ENCODE results near the gene FARP2.
"Not testable (repeated sequence)": the region's sequence is repeated elsewhere in the genome, so short reads cannot be mapped to it uniquely, and the experiment has no call there.

Gene FARP2

DNA sequence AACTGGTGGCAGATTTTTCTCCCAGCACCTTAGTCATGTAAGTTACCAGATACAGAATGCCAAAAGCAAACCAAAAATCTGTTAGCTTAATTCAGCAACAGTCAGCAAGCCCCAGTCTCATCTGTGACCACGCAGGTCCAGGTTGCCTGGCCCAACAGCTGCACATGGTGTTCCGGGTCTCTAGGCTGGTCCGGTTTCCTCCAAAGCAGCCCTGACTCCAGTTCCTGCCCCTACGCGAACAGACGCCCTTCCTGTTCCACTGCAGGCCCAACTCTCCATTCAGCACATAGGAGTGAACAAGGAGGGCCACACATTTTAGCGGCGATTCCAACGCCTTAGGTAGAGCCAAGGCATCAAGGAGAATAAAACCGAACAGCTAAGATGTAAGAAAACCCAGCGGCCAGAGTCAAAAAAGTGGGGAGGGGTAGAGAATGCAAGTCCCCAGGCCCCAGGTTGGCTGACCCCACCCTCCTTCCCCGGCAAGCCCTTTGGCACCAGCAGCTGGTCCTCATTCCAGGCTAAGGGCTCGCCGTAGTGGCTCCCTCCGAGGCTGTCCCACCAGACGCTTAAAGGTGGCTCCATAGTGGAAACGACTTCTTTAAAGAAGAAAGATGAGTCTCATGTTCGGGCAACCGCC lies 150.8 kb downstream of the FARP2 start:
- no peak for DNase-seq

DNA sequence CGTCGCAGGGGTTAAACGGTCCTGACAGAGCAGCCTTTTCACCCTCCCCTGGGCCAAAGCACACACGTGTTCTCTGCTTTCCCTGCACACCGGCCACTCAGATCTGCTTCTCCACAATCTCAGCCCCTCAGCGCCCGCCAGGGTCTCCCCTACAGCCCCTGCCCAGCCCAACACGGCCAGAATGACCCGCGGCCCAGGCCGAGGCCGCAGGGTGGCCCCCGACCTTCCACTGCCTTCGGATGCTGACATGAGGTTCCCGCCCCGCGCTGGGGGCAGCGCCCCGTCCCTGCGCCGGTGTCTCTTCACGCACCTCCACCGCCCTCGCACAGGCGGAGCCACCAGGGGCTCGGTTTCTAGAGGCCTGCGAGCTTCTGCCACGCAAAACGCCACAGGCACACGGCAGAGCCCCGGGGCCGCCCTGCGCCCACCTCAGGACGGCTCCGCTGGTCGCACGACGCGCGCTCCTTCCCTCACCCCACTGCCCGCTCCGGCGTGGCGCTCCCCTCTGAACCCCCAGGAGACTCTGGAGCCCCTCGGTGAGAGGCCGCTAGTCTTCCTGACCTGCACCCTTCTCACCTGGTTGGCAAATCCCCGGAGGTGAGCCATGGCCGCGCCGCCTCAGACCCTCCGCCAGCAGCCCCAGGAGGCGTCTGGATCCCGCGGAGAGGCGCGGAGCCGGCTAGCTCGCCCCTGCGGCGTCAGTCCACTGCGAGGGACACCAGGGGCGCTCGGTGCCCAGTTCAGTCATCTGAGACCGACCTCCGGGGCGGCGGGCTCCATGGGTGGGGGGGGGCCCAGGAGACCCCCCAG lies 151.6 kb downstream of the FARP2 start:
- DNase-seq: peak; percentile 79

DNA sequence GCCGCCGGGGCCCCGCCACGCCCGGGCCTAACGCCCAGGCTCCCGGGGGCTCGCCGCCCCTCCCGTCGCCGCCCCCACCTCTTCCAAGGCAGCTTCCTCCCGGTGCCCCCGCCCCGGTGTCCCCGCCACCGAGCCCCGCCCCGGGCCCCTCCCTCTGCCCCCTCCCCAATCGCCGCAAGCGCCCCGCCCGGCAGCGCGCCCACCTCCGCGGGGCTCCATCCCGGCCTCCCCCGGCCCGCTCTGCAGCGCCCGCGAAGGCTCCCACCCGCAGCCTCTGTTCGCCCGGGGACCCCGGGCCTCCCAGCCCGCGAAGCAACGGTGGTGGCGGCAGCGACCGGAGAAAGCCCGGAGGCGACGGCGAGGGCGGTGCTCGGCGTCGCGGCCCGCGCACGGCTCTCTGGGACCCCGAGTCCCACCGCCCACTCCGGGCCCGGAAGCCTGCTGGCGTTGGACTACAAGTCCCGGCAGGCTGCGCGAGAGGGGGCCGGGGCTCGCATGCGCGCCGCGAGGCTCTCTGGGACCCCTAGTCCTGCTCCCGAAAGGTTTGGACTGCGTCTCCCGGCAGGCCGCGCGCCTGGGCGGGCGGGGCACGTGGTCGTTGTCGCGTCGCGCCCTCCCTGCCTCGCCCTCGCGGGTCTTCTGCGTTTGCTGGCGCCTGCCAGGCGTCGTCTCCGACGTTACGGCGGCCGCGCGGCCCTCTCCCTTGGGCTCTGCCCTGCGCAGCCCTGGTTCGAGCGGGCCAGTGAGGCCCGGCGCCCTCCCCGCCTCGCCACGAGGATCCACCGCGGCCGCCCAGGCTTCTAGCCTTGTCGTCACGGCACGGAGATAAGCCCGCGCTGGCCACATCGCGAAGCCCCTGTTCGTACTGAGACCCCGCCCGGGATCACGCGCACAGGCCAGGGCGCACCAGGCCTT lies 152.4 kb downstream of the FARP2 start, which contains the start of gene STK25:
Gene STK25 (minus strand): TSS at position 345 of the 915 bp plus-strand sequence. CDS start 549 bp downstream, outside the sequence.
- peak; percentile 98 for DNase-seq

DNA sequence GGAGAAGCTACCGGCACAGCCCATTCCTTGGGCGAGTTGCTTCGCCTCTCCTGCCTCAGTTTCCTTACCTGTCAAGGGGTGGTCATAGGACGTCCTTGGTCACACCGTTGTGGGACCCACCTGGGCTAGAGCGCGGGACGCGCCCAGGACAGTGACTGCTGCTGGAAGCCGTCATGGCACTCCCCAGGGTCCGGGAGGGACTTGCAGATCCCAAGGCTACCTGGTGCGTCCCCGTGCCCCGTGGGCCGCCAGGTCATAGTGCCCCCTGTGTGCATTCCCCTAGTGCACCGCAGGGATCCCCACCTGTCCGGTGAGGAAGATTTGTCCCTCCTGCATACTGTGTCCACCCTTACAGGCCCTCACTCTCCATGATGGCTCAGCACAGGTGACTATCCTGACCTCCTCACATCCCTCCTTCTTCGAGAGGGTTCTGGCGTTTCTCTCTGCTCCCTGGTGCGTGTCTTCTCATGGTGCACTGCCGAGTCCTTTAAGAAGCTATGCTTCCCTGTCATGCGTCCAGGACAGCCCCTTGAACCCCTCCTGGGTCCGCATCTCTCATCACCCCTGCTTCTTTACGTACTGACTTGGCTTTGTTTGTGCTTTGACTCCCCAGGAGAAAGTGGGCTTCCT lies 153.2 kb downstream of the FARP2 start:
- DNase-seq: no peak

DNA sequence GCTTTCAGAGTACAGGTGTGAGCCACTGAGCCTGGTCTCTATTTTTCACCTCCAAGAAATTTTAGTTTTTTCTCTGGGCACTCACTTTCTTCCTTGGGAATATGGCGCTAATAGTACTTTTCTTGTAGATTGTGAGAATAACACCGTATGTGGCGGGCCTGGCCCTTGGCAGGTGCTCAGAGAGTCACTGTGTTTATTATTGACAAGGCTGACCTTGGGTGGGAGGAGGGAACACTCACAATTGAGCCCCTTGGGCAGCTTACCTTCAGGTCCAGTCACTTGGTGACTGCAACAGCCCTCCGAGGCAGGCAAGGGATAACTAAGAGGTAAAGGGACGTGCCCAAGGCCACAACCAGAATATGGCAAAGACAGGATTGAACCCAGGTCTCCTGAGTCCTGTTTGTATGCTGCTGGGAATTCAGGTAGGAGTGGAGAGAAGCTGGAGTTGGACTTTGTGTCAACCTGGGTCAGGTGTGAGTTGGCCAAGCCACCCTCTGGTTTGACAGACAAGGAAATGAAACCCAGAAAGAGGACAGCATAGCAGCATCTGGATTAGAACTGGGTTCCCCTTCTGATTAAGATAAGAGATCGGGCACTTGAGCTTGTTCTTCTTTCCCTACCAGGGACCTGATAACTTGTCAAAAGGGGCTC lies 155.1 kb downstream of the FARP2 start:
- no peak for DNase-seq

DNA sequence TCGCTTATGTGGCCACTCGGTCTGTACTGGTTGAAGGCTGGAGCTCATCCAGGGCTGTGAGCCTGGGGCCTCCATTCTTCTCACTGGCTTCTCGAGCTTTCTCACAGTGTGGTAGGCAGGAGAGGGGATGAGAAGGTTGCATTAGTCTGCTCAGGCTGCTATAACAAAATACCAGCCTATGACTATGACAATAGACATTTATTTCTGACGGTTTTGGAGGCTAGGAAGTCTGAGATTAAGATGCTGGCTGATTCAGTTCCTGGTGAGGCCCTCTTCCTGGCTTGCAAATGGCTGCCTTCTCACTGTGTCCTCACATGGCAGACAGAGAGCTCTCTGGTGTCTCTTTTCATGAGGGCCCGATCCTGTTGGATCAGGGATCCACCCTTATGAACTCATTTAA lies 158.5 kb downstream of the FARP2 start:
- DNase-seq: no peak

DNA sequence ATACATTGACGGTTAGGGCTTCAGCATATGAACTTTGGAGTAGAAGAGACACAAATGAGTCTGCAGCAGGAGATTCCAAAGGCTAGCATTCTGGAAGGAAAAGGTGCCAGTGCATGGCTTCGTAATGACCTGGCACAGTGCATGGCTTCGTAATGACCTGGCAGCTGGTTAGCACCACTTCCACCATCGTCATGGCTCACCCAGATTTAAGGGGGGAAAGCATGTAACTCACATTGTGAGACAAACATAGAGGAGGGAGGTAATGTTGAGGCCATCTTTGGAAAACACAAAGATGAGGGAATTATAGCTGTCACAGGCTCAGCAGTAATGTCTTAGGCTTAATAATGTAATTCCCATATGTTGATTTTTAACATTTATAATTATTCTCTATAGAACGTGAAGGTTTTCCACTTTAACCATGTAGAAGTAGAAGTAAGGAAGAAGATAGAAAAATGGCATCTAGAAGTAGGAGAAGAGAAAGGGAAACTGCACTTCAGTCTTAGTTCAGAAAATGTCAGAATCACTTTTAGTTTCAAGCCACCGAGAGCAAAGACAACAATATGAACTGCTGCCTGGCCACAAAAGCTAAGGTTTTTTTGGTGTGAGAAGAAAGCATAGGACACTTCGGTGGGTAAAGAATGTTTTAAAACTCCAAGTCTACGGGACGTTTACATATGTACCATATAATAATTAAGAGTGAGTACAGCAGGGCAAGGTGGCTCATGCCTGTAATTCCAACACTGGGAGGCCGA lies 159.1 kb downstream of the FARP2 start:
- DNase-seq: no peak

DNA sequence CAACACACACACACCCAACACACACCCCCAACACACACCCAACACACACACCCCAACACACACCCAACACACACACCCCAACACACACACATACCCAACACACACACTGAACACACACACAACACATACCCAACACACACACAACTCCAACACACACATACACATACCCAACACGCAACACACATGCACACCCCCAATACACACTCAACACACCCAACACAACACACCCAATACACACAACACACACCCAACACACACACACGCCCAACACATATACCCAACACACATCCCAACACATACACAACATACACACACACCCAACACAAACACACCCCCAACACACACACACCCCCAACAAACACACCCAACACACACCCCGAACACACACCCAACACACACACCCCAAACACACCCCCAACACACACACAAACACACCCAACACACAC lies 160.5 kb downstream of the FARP2 start:
- DNase-seq: no peak

DNA sequence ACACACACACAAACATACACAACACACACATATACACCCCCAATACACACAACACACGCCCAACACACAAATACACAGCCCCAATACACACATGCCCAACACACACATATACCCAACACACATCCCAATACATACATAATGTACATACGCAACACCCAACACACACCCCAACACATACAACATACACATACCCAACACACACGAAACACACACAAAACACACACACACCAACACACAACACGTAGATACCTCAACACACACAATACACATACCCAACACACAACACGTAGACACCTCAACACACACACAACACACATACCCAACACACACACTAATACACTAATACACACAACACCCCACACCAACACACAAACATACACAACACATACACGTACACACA lies 161.2 kb downstream of the FARP2 start:
- DNase-seq: no peak

DNA sequence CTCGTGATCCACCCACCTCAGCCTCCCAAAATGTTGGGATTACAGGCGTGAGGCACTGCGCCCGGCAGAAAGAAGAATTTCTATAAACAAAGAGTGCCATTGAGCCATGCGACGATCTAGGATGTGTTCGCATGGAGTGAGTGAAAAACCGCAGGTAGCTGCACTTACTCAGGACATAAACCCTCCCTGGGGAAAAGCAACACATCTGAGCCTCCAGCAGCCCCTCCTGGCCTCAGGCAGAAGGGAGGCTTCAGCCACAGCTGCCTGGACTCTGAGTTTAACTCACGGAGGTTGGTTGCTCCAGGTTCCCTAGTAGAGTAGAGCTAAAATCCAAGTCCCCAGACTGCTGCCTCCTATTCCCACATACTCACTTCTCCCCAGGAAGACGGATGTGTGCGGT lies 163.6 kb downstream of the FARP2 start:
- DNase-seq: no peak

DNA sequence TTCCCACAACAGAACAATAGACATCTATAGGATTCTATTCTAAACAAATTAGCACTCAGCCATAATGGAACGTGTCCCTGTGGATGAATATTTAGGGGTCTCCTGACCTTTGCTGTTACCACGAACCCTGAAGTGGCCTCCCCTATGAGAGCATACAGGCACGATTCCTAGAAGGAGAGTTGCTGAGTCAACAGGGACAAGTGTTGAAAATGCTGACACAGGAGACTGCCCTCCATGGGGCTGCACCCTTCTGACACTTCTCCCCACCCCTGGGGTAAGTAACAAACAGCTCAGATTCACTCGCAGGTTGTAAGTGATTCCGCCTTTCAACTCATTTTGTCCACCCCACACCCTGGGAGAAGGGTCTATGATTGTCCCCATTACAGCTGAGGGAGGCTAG lies 166.4 kb downstream of the FARP2 start:
- no peak for DNase-seq

DNA sequence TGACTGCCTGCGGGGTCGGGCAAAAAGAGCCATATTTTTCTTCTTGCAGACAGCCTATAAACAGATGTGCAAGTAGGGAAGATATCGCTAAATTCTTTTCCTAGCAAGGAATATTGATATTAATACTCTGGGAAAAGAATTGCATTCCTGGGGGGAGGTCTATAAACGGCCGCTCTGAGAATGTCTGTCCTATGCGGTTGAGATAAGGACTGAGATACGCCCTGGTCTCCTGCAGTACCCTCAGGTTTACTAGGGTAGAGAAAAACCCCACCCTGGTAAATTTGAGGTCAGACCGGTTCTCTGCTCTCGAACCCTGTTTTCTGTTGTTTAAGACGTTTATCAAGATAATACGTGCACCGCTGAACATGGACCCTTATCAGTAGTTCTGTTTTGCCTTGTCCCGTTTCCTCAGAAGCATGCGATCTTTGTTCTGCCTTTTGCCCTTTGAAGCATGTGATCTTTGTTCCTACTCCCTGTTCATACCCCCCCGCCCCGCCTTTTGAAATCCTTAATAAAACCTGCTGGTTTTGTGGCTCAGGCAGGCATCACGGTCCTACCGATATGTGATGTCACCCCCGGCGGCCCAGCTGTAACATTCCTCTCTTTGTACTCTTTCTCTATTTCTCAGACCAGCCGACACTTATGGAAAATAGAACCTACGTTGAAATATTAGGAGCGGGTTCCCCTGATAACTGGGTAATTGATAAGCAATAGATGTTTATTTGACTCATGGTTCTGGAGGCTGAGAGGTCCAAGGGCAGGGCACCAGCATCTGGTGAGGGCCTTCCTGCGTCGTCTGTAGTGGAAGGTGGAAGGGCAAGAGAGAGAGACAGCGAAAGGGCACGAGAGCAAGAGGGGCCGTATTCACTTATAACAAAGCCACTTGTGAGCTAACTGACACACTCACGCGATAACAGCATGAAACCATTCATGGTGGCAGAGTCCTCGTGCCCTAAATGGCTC lies 170.0 kb downstream of the FARP2 start:
- DNase-seq: not testable (repeated sequence)

DNA sequence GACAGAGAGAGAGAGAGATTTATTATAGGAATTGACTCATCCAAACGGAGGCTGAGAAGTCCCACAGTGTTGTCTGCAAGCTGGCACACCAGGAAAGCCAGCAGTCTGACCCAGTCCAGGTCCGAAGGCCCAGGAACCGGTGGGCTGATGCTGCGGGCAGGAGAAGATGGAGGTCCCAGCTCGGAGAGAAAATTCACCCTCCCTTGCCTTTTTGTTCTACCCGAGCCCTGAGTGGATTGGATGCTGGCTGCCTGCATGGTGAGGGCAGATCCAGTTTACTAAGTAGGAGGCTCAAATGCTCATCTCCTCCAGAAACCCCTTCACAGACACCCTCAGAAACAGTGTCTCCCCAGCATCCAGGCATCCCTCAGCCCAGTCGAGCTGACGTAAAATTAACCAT lies 174.5 kb downstream of the FARP2 start:
- no peak for DNase-seq

DNA sequence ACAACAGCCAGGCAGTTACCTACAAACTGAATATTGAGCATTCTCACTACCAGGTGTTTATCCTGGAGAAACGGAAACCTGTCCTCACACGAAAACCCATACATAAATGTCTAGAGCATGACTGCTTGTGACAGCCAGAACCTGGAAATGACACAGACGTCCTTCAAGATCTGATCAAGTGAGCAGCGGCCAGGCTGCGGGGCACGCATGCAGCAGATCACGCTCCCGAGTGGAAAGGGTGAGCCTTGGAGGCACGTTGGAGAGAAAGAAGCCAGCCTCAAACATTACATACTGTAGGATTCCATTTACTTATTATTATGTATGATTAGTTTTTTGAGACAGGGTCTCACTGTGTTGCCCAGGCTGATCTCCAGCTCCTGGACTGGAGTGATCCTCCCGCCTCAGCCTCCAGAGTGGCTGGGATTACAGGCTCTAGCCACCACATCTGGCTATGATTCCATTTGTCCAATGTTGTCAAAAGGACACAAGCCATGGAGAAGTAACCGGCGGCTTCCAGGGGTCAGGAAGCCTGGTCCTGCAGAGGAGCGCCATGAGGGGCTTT lies 175.2 kb downstream of the FARP2 start:
- DNase-seq: no peak

DNA sequence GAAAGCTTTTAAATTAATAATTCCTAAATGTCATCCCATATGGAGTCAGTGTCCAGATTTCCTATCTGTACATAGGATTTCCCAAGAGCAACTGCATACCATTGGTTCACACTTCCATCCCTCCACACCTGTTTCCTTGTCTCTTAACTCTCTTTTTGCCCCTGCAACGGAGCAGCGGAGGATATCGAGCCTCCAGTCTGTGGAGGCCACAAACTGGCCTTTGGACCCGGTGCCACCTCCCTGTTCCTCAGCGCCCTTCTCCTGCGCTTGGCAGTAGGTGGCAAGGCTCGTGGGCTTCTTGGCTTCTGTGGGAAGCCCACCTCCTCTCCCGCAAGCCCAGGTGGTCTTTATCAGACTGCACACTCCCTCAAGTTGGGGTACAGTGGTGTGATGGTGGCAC lies 176.1 kb downstream of the FARP2 start:
- no peak for DNase-seq

DNA sequence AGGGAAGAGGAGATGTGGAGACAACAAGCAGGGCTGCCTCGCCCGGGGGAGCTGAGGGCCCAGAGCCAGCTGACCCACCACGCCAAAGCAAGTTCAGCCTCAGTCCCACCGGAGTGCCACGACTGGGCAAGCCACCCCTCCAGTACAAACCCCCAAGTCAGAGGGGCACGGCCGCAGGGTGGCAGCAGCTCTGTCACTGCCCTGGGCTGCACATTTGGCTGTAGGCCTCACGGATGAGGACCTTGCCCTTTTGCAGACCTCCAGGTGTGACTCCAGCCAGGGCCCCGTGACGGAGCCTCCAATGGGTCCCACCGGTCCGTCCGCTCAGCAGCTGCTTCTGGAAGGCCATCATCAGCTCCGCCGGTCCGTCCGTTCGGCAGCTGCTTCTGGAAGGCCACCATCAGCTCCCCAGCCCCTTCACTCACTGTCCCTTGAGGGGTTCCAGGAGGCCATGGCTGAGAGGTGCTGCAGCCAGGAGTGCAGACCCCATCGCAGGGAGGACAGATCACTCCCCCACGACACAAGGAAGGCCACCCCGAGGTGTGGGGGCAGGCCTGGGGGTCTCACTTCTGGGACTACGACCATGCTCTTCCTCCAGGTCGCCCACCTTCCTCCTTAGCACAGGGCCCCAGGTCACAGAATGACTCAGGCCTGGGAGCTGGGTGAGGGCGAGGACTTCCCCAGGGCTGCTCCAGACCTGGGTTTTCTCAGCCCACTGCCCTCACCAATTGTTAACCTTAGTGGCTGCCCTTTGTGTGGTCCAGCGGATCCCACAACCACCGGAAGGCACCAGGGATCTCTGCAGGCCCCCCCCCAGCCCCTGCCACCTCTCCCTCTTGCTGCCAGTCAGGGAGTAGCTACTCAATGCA lies 176.9 kb downstream of the FARP2 start:
- DNase-seq: no peak

DNA sequence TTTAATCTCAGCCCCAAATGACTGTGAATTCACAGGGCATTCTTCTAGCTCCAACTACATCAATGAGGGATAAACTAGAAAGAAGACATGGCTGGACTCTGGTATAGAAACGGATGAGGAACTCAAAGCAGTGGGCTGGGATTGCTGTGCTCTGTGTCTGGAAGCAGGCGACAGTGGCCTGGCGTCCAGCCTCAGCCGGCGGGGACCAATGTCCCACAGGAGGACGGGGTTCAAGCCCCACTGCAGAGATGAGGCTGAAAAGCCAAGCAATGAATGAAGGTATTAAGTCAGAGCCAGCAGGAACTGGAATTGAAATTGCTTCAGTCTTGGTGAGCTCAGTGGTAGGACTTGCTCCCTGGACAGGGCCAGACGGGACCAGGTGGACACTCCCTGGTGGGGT lies 178.2 kb downstream of the FARP2 start:
- DNase-seq: no peak

DNA sequence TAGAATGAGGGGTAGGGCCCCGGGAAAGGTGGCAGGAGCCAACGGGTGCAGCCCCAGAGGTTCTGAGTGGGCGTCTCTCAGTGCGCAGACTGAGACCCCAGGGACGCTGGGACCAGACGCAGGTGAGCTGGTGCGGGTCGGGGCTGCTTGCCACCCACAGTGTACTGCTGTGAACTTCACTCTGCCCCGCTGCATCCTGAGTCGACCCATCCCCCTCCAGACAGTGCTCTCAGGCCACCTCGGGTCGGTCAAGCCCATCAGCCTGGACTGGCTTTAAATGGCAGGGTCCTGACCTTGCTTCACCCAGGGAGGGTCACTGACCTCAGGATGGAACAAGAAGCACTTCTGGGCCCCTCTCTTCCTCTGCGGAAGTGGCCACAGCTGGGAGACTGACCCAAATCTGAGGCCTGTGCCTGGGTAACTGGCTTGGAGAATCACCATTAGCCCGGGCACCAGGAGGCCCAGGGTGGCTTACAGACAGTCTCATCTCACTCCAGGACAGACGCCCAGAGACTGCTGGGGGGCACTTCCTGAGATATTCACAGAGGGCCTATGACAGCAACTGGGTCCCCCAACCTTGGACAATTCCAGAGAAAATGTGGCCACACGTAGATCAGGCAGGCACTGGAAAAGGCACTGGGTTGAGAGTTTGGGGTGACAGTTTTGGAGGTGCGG lies 178.8 kb downstream of the FARP2 start:
- DNase-seq: no peak

Measured in retina (tissue), 1 donor.